GM19239 (cell line): ENCODE results near the gene CLDN4.
"Not testable (repeated sequence)": the region's sequence is repeated elsewhere in the genome, so short reads cannot be mapped to it uniquely, and the experiment has no call there.

Experiments
- DNase-seq: peaks from one replicate; pipeline ENCODE4 v3.0.0; 2011; ENCODE audit warnings: low spot score; ENCODE audit not compliant: insufficient read length
- FAIRE-seq: peaks from 2 replicates; lab custom pipeline; 2011; peaks lifted over from hg19 to GRCh38; lab: Jason Lieb, UNC

The CLDN4 gene

DNA sequence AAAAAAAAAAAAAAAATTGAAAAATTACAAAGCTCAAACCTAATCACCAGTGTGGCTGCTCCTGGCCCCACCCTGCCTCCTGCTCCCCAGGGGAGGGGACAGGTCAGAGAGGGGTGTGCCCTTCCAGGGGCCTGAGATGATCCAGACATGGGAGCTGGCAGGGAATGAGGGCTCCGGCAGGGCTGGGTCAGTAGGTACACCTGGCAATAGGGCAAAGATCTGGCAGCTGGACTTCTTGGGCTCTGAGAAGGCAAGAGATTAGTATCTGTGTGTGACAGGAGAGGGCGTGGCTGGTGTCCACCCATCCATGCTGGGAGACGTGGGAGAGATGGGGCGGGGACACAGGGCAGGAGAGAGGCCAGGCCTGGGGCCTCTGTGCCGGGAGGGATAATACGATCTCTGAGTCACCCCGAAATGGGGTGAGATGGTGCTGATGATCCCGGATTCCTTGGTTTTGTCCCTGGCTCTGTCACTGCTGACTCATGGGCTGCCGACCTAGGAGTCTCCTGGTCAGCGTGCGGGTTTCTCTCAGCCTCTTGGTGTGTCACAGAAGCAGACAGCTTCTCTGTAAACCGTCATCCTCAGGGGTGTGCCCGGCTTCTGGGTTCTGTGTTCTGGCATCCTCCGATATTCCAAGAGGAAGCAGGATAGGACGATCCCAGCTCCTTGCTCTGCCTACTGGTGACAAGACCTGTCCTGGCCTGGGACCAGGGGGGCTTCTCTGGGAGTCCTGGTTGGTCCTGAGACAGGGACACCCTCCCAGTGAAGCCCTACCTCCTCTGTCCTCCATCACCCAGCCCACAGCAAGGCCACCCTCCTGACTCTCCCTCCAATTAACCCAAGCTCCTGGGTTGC, 8.2 kb upstream of the CLDN4 start:
- no peak for DNase-seq
- no peak for FAIRE-seq

DNA sequence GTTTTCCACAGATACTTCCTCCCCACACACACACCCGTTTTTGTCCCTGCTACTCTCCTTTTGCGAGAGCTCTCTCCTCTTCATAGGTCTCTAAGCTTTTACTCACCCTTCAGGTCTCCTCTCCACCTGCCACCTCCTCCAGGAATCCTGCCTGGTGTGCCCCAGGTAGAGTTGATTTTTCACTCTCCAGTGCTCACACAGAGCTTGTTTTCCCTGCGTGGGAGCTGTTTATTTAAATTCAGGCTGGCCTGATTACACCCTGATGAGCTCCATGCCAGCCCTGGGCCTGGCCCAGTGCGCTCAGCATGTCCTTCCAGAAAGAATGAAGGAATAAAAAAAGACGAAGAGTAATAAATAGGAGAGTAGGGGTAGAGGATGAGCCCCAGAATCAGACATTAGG, 7.5 kb upstream of the CLDN4 start:
- no peak for FAIRE-seq

DNA sequence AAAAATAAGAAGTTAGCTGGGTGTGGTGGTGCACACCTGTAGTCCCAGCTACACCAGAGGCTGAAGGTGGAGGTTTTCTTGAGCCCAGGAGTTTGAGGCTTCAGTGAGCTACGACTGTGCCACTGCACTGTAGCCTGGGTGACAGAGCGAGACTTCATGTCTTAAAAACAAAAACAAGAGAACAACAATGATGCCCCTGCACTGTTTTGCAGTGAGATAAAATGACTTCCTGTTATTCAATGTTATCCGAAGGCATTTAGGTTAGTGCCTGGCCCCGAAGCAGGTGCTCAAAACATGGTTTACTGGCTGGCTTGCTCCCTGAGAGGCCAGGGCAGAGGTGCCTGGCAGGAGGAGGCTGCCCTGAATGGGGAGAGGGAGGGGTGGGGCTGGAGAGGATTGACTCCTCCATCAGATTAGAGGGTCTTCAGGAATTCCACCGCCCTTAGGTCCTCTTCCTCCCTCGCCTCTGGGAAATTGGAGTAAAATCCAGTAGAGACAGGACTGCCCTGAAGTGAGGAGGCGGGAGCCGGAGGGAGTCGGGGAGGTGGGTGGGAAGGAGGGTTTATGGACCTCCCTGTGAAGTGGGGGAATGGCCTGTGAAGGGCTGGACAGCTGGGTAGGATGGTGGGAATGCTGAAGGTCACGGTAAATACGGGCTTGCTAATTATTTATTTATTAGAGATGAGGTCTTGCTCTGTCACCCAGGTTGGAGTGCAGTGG, 6.8 kb upstream of the CLDN4 start:
- no peak for DNase-seq
- FAIRE-seq: no peak

More for the DNA sequence above, 7.5 kb upstream of the CLDN4 start:
- DNase-seq: no peak

DNA sequence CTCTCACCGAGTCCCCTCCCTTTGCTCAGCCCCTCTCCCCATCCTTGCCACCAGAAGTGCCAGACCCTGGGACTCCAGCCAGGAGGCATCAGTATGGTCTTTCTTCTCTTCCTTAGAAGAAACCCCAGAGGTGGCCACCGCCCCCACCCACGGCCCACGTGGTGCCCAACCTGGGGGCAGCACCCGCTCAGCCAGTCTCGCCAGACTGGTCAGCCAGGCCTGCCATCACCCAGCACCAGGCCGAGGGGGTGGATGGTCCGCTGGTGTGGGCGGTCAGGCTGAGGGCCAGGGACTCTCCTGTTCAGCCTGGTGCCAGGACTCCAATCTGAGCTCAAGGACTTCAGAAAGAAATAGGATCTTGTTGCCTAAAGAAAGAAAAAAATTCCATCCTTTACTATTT, 5.8 kb upstream of the CLDN4 start:
- no peak for DNase-seq
- FAIRE-seq: no peak

DNA sequence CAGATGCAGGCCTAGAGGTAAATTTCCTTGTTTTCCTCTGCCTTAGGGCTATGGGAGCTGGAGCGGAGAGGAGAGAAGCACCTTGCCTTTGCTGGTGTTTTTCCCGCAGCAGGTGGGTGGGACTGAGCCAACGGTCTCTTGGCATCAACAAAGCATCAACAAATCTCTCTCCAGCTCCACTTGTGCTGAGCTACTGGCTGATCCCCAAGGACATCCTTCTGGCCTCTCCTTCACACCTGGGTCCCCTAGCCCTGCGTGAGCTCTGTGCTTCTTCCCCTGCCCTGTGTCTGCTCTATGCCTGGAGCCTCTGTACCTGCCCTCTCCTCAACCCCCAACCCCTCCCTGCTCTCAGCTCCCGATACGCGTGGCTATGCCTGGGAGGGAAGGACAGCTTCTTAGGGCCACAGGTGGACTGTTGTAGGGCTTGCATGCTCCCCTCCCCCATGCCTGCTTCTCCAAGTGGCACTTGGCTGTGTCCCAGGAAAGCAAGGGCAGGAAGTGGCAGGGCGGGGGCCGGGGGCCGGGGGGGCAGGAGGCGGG, 3.2 kb upstream of the CLDN4 start:
- no peak for FAIRE-seq
- no peak for DNase-seq

DNA sequence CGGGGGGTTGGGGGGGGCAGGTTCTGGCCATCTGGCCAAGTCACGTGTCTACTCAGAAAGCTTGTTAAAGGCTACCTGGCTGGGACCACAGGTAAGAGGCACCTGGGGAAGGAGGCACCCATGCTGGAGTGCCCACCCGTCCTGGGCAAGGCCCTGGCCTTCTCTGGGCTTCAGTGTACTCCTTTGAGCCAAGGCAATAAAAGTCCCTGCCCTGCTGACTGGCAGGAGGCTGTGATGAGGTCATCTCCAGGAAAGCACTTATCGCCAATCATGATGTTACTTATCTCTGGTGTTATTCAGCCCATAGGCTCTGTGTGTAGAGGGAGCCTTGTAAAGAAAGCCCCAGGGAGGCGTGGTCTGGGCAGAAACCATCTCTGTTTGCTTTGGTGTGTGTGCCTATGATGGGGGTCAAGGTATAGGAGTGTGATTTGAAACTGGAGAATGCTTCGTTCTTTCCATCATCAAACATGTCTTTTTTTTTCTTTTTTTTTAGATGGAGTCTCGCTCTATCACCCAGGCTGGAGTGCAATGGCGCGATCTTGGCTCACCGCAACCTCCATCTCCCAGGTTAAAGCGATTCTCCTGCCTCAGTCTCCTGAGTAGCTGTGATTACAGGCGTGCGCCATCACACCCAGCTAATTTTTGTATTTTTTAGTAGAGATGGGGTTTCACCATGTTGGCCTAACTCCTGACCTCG, 2.5 kb upstream of the CLDN4 start:
- FAIRE-seq: no peak
- DNase-seq: no peak

DNA sequence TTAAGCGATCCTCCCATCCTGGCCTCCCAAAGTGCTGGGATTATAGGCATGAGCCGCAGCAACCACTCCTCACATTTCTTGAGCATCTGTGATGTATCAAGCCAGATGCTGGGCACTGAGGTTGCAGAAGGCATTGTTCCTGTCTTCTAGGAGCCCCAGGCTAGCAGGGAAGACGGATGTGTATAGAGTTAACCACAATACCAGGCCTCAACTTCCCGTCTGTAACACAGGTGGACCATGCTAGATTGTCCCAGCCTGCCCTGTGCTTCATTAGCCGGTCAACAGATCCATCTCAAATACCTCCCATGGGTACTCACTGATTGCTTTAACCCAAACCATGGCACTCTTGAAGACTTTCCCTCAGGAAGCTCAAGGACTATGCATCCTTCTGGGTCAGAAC, 1.8 kb upstream of the CLDN4 start:
- DNase-seq: no peak
- no peak for FAIRE-seq

DNA sequence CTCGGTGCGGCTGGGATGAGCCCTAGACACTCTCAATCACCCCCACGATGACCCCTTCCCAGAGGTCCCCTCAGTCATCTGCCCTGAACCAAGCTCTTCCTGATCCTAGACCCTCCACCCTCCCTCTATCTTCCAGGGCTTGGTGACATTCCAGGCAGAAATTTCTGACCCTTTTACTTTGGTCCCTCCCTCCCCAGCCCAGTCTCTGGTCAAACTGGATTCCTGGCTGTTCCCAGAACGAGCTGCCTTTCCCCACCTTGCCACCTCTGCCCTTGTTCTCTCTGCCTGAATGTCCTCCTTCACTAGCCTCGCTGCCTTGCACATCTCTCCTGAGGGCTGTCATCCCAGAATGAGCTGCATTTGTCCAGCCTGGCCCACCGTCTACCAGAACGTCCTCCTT, 1.3 kb upstream of the CLDN4 start:
- DNase-seq (no peak), FAIRE-seq (no peak)

DNA sequence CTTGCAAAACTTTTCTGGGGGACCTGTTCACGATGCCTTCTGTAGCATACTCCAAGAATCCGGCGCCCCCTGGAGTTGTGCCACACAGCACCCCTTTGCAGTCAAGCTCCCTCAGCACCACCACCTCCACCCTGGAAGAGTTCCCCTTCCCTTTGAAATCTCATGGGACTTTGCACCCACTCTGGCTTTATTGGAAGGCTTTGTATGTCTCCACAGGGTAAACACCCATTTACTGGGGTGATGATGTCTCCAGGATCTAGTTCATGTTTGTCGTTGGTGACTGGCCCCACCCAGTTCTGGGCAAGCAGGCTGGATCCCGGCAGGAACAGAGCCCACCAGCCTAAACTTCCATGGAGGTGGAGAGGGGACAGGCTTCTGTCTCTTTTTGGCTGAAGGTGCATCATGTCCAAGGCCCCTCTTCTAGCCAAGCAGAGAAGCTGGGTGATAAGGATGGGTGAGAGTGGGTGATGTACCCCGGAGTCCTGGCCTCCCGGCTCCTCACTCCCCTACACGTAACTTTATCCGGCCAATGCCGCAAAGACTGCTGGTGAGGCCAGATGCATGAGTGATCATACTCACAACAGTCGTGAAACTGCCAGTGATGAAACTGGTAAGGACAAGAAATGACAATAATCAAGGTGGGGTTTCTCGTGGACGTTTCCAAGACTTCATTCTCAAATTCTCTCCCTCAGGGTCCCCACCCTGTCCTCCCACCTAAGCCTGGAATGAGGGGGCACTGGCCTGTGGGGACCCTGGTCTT, 695 bp upstream of the CLDN4 start:
- FAIRE-seq (no peak), DNase-seq (no peak)

DNA sequence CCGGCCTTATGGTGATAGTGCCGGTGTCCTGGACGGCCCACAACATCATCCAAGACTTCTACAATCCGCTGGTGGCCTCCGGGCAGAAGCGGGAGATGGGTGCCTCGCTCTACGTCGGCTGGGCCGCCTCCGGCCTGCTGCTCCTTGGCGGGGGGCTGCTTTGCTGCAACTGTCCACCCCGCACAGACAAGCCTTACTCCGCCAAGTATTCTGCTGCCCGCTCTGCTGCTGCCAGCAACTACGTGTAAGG, 713 bp downstream of the CLDN4 start:
- FAIRE-seq (no peak), DNase-seq (no peak)

DNA sequence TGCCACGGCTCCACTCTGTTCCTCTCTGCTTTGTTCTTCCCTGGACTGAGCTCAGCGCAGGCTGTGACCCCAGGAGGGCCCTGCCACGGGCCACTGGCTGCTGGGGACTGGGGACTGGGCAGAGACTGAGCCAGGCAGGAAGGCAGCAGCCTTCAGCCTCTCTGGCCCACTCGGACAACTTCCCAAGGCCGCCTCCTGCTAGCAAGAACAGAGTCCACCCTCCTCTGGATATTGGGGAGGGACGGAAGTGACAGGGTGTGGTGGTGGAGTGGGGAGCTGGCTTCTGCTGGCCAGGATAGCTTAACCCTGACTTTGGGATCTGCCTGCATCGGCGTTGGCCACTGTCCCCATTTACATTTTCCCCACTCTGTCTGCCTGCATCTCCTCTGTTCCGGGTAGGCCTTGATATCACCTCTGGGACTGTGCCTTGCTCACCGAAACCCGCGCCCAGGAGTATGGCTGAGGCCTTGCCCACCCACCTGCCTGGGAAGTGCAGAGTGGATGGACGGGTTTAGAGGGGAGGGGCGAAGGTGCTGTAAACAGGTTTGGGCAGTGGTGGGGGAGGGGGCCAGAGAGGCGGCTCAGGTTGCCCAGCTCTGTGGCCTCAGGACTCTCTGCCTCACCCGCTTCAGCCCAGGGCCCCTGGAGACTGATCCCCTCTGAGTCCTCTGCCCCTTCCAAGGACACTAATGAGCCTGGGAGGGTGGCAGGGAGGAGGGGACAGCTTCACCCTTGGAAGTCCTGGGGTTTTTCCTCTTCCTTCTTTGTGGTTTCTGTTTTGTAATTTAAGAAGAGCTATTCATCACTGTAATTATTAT, 1.2 kb downstream of the CLDN4 start:
- FAIRE-seq (no peak), DNase-seq (no peak)

DNA sequence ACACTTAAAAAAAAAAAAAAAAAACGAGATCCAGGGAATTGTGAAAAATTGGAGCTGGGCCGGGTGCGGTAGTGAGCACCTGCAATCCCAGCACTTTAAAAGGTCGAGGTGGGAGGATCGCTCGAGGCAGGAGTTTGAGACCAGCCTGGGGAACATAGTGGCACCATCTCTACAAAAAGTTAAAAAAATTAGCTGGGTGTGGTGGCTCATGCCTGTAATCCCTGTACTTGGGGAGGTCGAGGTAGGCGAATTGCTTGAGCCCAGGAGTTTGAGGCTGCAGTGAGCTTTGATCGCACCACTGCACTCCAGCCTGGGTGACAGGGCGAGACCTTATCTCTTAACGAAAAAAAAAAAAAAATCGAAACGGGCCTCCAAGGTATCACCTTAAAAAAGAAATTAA, 2.0 kb downstream of the CLDN4 start:
- DNase-seq (no peak), FAIRE-seq (no peak)

DNA sequence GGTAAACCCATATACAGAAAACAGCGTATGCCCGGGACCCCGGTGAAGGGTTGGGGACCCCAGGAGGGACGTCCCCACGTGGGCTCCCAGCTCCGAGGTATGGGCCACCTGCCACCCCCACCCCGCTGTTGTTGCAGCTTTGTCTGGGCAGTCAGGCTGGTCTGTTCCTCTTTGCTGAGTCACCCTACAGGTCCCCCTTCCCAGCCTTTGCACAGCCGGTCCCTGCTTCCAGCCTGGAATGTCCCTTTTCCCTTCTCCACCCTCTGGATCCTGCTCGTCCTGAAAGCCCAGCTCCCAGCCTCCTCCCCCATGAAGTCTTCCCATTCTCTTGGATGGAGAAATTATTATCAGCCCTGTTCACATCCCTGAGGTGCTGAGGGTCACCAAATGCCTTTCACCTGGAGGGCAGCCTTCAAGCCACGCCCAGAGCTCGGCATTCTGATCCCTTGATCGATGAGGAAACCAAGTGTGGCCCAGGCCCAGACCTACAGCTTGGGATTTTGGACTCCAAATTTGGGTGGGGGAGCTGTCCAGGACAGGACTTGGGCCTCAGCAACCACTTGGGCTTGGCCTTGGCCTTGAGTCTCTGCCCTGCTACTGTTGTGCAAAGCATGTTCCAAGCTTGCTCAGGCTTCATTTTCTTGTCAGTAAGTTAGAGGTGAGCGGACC, 2.6 kb downstream of the CLDN4 start:
- no peak for DNase-seq

DNA sequence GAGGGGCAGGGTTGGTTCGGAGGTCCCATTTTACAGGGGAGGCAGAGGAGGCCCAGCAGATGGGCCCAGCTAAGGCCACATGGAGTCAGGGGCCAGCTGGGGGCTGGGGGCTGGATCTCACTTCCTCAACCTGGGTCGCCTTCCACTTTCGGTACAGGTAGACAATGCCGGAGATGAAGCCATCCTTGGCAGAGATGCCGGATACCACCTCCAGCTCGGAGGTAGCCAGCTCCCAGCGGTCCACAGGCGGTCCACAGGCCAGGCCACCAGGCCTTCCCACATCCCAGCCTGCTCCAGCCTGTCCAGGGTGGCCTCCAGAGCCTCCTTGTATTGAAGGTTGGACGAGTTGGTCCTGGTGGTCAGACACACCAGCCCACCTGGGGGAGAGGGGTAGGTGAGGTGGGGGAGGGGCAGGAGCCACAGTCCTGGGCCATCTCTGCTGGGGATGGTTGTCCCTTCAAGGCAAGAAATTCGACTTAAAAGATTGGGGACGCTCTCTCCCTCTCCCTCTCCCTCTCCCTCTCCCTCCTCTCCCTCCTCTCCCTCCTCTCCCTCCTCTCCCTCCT, 3.9 kb downstream of the CLDN4 start:
- DNase-seq (no peak), FAIRE-seq (no peak)

More for the DNA sequence above, 2.6 kb downstream of the CLDN4 start:
- no peak for FAIRE-seq

DNA sequence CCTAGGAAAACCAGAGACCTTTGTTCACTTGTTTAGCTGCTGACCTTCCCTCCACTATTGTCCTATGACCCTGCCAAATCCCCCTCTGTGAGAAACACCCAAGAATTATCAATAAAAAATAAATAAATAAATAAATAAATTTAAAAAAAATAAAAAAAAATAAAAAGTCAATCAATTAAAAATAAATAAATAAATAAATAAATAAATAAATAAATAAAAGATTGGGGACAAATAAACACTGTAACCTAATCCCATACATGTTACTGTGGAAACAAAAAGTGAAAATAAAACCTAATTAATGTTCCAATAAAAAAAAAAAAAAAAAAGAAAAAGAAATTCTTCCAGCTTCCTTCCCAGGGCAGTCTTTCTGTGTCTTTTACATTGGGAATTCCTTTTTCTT, 6.4 kb downstream of the CLDN4 start:
- not testable (repeated sequence) for DNase-seq, FAIRE-seq

DNA sequence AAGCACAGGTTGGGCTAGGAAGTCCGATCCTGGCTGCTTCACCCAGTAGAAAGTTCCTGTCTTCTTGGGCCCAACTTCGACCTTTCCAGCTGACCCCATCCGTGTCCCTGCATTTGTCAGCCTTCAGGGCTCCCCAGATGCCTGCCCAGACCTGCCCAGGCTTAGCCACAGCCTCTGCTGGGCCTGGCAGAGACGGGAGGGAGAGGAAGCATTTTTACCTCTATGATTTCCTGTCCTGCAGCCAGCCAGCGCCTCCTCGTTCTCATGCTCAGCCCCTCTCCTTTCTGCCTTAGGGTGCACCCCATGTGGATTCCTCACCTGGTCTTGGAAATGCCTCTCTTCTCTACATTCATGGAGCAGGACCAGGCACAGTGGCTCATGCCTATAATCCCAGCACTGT, 7.8 kb downstream of the CLDN4 start:
- DNase-seq (no peak), FAIRE-seq (no peak)

DNA sequence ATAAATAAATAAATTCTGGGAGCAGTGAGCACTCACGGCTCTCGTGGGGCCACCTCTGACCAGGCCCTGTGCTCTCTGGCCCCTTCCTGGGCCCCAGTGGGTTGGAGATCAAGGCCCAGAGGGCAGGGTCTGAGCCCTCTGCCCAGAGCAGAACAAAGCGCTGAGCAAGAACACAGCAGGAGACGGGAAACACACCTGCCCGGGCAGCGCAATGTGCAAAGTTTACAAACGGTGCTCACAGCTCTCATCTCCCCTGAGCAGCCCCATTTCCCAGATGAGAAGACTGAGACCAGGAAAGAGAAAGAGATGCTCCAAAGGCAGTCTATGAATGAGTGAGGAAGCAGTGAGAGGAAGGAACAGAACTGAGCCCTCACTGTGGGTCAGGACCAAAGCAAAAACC, 8.5 kb downstream of the CLDN4 start:
- FAIRE-seq: no peak

DNA sequence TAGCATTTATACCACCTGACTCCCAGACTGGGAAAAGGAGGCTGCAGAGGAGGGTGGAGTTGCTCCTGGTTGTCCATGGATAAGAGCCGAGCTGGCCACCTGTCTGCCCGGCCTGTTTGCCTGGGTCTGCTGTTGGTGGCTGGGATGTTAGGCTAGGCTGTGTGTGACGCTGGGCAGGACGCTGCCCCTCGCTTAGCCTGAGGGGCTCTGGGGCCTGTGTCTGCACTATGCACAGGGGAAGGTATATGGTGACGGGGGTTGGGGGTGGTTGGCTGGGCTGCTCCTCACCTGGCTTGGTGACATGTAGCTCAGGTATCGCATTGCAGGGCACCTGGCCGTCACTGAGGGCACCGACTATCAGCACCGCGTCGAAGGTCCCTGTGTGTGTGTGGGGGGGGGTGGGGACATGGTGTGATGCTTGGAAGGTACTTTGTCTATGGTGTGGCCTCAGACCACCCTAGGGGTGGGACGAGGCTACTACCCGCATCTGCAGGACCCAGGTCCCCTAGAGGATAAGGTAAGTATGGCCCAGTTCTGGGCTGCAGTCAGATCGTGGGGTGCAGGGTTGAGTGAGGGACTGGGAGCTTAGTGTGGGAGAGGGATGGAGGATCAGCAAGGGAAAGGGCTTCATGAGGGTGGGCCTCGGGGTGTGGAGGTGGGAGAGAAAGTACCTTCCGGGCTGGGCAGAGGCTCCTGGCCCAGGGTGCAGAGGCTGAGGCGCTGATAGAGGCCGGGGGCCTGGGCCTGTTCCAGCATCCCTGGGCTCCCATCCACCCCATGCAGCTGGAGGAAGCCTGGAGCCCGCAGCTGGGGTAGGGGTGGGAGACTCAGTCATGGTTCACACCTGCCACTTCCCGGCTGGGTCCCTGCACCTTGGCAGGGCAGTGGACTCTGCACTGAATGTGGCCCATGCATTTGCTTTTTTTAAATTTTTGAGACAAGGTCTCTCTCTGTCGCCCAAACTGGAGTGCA, 9.2 kb downstream of the CLDN4 start:
- FAIRE-seq (no peak), DNase-seq (no peak)

More for the DNA sequence above, 8.5 kb downstream of the CLDN4 start:
- DNase-seq: no peak
